ENCODE measurements around the gene CADPS. TPM values are rescaled to one million over a fixed set of nuclear protein-coding genes. Genes with fewer than 3 reads are reported as not detected.

The CADPS gene
- polyA plus RNA-seq, 2 donors = 0.09 to 0.20 TPM

- Histone ChIP-seq H3K27ac (ENCODE audit: low read depth in 2 of 2, low read length in 1 of 2) (no peak overlapping the region), H3K4me1 (ENCODE audit: control insufficient read depth in 2 of 2, insufficient read depth in 2 of 2, low read length in 1 of 2) (no peaks in the 10 kb centered on the region), H3K27me3 (ENCODE audit: control insufficient read depth in 1 of 2, insufficient read depth in 2 of 2, low read length in 2 of 2) (no peaks in the 10 kb centered on the region), H3K4me3 (ENCODE audit: low read depth in 1 of 2, low read length in 2 of 2) (no peak overlapping the region), H3K36me3 (ENCODE audit: control insufficient read depth in 2 of 2, insufficient read depth in 2 of 2, low read length in 1 of 2) (no peaks in the 10 kb centered on the region), H3K9me3 (ENCODE audit: control insufficient read depth in 2 of 2, insufficient read depth in 1 of 2, low read depth in 1 of 2, low read length in 1 of 2) (no peaks in the 10 kb centered on the region)
- whole genome bisulfite sequencing, 2 donors = 69 to 75% methylated on average over 2 of the region's 2 CpGs
These were observed 371.7 kb downstream of the CADPS start for GRCh38 chr3:62503516-62503915.

DNA sequence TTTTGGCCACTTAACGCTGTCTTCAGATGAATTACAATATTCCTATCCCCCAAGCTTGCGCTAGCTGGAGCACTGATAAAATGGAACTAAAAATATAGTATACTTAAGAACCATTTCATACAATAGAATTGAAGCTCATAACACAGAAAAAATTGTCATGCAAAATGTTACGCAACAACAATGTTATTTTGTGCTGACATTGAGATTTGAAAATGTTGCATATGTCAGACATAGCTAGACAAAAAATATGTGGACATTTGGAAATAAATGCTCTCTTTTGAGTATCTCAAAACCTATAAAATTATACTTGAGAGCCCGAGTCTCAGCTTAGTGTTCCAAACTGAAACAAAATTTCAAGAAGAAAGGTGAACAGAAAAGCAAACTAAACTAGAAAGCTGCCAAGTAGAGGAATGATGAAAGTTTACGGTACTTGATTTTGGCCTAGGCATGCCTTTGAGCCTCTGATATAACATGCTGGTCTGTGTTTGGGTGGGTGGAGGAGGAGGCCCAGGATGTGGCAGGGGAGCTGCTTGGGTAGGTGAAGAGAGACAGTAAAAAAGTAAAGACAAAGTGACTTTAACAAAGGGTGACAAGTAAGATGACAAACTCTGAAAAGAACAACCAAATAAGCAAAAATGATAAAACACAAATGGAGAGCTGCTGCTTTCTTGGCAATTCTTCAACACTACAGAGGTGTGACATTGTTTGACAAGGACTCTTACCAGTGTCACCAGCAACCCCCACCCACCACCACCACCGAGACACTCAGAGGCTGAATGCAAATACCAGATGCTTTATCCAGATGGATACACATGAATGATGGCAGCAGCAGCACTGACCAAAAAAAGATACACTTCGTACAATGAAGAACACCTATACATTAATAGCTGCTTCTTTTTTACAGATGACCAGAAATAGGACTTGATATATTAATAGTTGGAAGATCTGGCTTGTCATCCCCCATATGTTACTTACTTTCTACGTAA, 372.6 kb downstream of the CADPS start:
- H3K4me1 ChIP-seq (ENCODE audit: control insufficient read depth in 2 of 2, insufficient read depth in 2 of 2, low read length in 1 of 2) = no peaks in the 10 kb centered on the region
- no peaks in the 10 kb centered on the region for H3K27me3 ChIP-seq (ENCODE audit: control insufficient read depth in 1 of 2, insufficient read depth in 2 of 2, low read length in 2 of 2)
- WGBS, 2 donors = 58 to 65% methylated on average over 8 of the region's 8 CpGs
- H3K27ac ChIP-seq (ENCODE audit: low read depth in 2 of 2, low read length in 1 of 2) = no peak overlapping the region
- no peaks in the 10 kb centered on the region for H3K36me3 ChIP-seq (ENCODE audit: control insufficient read depth in 2 of 2, insufficient read depth in 2 of 2, low read length in 1 of 2)
- H3K9me3 ChIP-seq (ENCODE audit: control insufficient read depth in 2 of 2, insufficient read depth in 1 of 2, low read depth in 1 of 2, low read length in 1 of 2) = no peaks in the 10 kb centered on the region
- H3K4me3 ChIP-seq (ENCODE audit: low read depth in 1 of 2, low read length in 2 of 2) = no peak overlapping the region

DNA sequence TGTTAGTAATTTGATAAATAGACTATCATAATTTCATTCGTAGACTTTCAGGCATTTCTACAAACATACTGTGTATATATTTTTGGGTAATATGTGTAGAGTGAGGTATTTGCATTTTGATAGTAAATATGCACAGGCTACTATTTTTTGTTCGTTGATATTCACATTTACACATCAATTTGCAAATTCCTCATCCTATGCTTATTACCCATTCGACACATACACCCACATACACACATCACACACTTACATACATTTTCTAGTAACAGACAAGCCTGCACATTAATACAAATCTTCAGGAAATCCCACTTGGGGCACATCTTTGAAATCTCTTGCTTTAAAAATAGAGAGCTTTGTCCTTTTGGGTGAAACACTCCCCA, 373.9 kb downstream of the CADPS start:
- Histone ChIP-seq H3K36me3 (ENCODE audit: control insufficient read depth in 2 of 2, insufficient read depth in 2 of 2, low read length in 1 of 2) (no peaks in the 10 kb centered on the region), H3K27ac (ENCODE audit: low read depth in 2 of 2, low read length in 1 of 2) (no peak overlapping the region), H3K4me3 (ENCODE audit: low read depth in 1 of 2, low read length in 2 of 2) (no peak overlapping the region), H3K4me1 (ENCODE audit: control insufficient read depth in 2 of 2, insufficient read depth in 2 of 2, low read length in 1 of 2) (no peaks in the 10 kb centered on the region), H3K9me3 (ENCODE audit: control insufficient read depth in 2 of 2, insufficient read depth in 1 of 2, low read depth in 1 of 2, low read length in 1 of 2) (no peaks in the 10 kb centered on the region), H3K27me3 (ENCODE audit: control insufficient read depth in 1 of 2, insufficient read depth in 2 of 2, low read length in 2 of 2) (no peaks in the 10 kb centered on the region)
- WGBS, 2 donors = 65 to 75% methylated on average over 3 of the region's 3 CpGs

DNA sequence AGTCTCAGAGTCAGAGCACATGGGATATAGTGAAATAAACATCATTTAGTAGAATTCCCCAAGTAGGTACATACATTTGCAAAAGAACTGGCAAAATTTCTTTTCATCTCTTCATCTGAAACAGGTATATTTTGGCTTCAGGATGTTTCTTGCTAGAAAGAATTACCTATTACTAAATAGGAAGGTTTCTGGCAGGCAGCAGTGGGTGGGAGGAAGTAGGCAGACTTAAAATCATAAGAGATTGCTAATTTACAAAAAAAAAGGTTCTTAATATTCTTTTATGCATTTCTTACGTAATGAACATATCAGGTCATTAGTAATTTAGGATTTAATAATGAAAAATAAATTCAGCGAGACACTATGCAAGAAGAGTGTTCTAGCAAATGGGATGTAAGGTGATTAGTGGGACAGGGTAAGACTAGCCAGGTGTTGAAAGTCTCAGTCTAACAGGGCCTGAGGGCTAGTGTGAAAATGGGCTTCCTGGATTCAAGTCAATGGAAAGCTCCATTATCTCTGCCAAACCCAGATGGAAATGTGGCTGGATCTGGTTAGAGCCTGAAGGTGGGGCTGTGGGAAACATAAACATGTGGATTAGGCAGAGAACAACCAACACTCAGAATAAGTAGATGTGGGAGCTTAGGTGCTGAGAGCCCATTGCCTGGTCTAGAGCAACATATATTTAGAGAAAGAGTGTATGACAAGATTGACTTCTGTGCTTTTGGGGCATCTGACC, 374.5 kb downstream of the CADPS start:
- Histone ChIP-seq H3K36me3 (ENCODE audit: control insufficient read depth in 2 of 2, insufficient read depth in 2 of 2, low read length in 1 of 2) (no peaks in the 10 kb centered on the region), H3K27me3 (ENCODE audit: control insufficient read depth in 1 of 2, insufficient read depth in 2 of 2, low read length in 2 of 2) (no peaks in the 10 kb centered on the region), H3K9me3 (ENCODE audit: control insufficient read depth in 2 of 2, insufficient read depth in 1 of 2, low read depth in 1 of 2, low read length in 1 of 2) (no peaks in the 10 kb centered on the region), H3K4me1 (ENCODE audit: control insufficient read depth in 2 of 2, insufficient read depth in 2 of 2, low read length in 1 of 2) (no peaks in the 10 kb centered on the region), H3K27ac (ENCODE audit: low read depth in 2 of 2, low read length in 1 of 2) (no peak overlapping the region), H3K4me3 (ENCODE audit: low read depth in 1 of 2, low read length in 2 of 2) (no peak overlapping the region)
- WGBS, 2 donors = 51 to 61% methylated on average over 2 of the region's 2 CpGs

- no peaks in the 10 kb centered on the region for H3K36me3 ChIP-seq (ENCODE audit: control insufficient read depth in 2 of 2, insufficient read depth in 2 of 2, low read length in 1 of 2)
- H3K27me3 ChIP-seq (ENCODE audit: control insufficient read depth in 1 of 2, insufficient read depth in 2 of 2, low read length in 2 of 2) = no peaks in the 10 kb centered on the region
- no peak overlapping the region for H3K4me3 ChIP-seq (ENCODE audit: low read depth in 1 of 2, low read length in 2 of 2)
- 68 to 78% methylated on average over 5 of the region's 5 CpGs for WGBS, 2 donors
- no peak overlapping the region for H3K27ac ChIP-seq (ENCODE audit: low read depth in 2 of 2, low read length in 1 of 2)
- no peaks in the 10 kb centered on the region for H3K4me1 ChIP-seq (ENCODE audit: control insufficient read depth in 2 of 2, insufficient read depth in 2 of 2, low read length in 1 of 2)
- no peaks in the 10 kb centered on the region for H3K9me3 ChIP-seq (ENCODE audit: control insufficient read depth in 2 of 2, insufficient read depth in 1 of 2, low read depth in 1 of 2, low read length in 1 of 2)
These were observed 378.1 kb downstream of the CADPS start for GRCh38 chr3:62497156-62497555.

DNA sequence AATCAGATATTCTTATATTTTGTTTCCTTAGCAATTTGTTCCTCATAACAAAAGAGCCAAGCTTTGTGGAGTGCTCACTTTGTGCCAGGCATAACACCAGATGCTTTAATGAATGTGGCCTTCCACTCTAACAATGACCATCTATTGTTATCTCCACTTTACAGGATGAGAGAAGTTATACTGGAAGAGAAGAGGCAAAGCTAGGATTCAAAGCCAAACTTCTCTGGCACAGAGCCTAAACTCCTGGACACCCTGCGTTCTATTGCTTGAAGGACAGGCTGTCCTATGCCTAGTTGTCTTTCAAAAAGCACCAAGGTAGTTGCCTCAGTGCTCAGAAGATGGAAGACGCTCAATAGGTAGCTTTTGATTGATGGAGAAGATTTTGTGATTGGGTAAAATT, 378.7 kb downstream of the CADPS start:
- Histone ChIP-seq H3K27me3 (ENCODE audit: control insufficient read depth in 1 of 2, insufficient read depth in 2 of 2, low read length in 2 of 2) (no peaks in the 10 kb centered on the region), H3K36me3 (ENCODE audit: control insufficient read depth in 2 of 2, insufficient read depth in 2 of 2, low read length in 1 of 2) (no peaks in the 10 kb centered on the region), H3K4me3 (ENCODE audit: low read depth in 1 of 2, low read length in 2 of 2) (no peak overlapping the region), H3K4me1 (ENCODE audit: control insufficient read depth in 2 of 2, insufficient read depth in 2 of 2, low read length in 1 of 2) (no peaks in the 10 kb centered on the region), H3K27ac (ENCODE audit: low read depth in 2 of 2, low read length in 1 of 2) (no peak overlapping the region), H3K9me3 (ENCODE audit: control insufficient read depth in 2 of 2, insufficient read depth in 1 of 2, low read depth in 1 of 2, low read length in 1 of 2) (no peaks in the 10 kb centered on the region)
- WGBS, 2 donors = 70 to 78% methylated on average over 2 of the region's 2 CpGs

GRCh38 chr3:62493109-62493801, 382.0 kb downstream of the CADPS start:
- WGBS, 2 donors = 61 to 69% methylated on average over 4 of the region's 4 CpGs
- Histone ChIP-seq H3K27ac (ENCODE audit: low read depth in 2 of 2, low read length in 1 of 2) (no peak overlapping the region), H3K36me3 (ENCODE audit: control insufficient read depth in 2 of 2, insufficient read depth in 2 of 2, low read length in 1 of 2) (no peaks in the 10 kb centered on the region), H3K27me3 (ENCODE audit: control insufficient read depth in 1 of 2, insufficient read depth in 2 of 2, low read length in 2 of 2) (no peaks in the 10 kb centered on the region), H3K4me1 (ENCODE audit: control insufficient read depth in 2 of 2, insufficient read depth in 2 of 2, low read length in 1 of 2) (no peaks in the 10 kb centered on the region), H3K4me3 (ENCODE audit: low read depth in 1 of 2, low read length in 2 of 2) (no peak overlapping the region), H3K9me3 (ENCODE audit: control insufficient read depth in 2 of 2, insufficient read depth in 1 of 2, low read depth in 1 of 2, low read length in 1 of 2) (no peaks in the 10 kb centered on the region)

DNA sequence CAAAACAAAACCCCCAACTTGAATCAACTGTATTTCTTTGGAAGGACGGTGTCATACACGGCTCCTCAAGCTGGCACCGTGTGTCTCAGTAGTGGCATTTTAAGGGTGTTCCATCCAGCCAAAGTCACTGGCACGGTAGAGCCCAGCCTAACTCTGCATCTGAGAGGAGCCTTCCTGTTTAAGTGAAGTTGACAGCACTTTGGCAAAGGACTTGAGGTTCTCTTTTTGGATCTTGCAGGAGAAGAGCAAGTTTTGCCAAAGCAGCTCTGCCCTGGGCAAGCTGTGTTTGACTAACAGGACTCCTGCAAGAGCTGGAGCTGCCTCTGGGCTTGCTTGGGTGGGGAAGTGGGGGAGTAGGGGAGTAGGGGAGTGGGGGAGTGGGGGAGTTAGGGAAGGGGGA, 392.3 kb downstream of the CADPS start:
- Histone ChIP-seq H3K36me3 (ENCODE audit: control insufficient read depth in 2 of 2, insufficient read depth in 2 of 2, low read length in 1 of 2) (no peaks in the 10 kb centered on the region), H3K27ac (ENCODE audit: low read depth in 2 of 2, low read length in 1 of 2) (no peak overlapping the region), H3K27me3 (ENCODE audit: control insufficient read depth in 1 of 2, insufficient read depth in 2 of 2, low read length in 2 of 2) (no peaks in the 10 kb centered on the region), H3K4me3 (ENCODE audit: low read depth in 1 of 2, low read length in 2 of 2) (no peak overlapping the region), H3K4me1 (ENCODE audit: control insufficient read depth in 2 of 2, insufficient read depth in 2 of 2, low read length in 1 of 2) (no peaks in the 10 kb centered on the region), H3K9me3 (ENCODE audit: control insufficient read depth in 2 of 2, insufficient read depth in 1 of 2, low read depth in 1 of 2, low read length in 1 of 2) (no peaks in the 10 kb centered on the region)
- WGBS, 2 donors = 25 to 55% methylated on average over 4 of the region's 4 CpGs

DNA sequence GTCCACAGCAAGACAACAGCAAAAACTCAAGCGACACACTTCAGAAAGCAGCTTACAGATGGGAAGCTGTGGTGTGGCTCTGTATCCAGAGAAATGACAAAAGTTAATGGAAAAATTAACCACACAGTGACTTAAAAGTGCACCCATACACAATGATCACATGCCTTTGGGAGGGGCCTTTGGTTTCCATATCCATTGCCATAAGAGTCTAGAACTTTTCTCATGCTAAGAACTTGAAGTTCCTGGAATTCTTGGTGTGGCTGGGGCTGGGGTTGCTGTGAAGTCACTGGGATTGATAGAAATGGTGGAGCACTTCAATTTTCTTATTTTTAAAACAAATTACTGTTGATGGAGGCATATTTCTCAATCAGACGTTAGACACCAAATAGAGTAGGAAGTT, 393.3 kb downstream of the CADPS start:
- Histone ChIP-seq H3K36me3 (ENCODE audit: control insufficient read depth in 2 of 2, insufficient read depth in 2 of 2, low read length in 1 of 2) (no peaks in the 10 kb centered on the region), H3K27me3 (ENCODE audit: control insufficient read depth in 1 of 2, insufficient read depth in 2 of 2, low read length in 2 of 2) (no peaks in the 10 kb centered on the region), H3K9me3 (ENCODE audit: control insufficient read depth in 2 of 2, insufficient read depth in 1 of 2, low read depth in 1 of 2, low read length in 1 of 2) (no peaks in the 10 kb centered on the region), H3K4me3 (ENCODE audit: low read depth in 1 of 2, low read length in 2 of 2) (no peak overlapping the region), H3K4me1 (ENCODE audit: control insufficient read depth in 2 of 2, insufficient read depth in 2 of 2, low read length in 1 of 2) (no peaks in the 10 kb centered on the region), H3K27ac (ENCODE audit: low read depth in 2 of 2, low read length in 1 of 2) (no peak overlapping the region)
- WGBS, 2 donors = 88 to 90% methylated on average over 2 of the region's 2 CpGs
